ENCODE results near the gene PDZD2.

GRCh38 chr5:32008746-32009145 is 369.8 kb downstream of the PDZD2 start:
- TF ChIP-seq CTCF (IDR thresholded peaks at IDR 0.05): no peak
- TF ChIP-seq POLR2A (IDR thresholded peaks at IDR 0.05): no peak
